Measurements from ENCODE around the gene NF2.

NF2 gene

GRCh38 chr22:29723766-29724165 lies 120.3 kb downstream of the NF2 start:
- Histone ChIP-seq H3K4me1 (ENCODE audit: low read length) (no peaks in the 10 kb centered on the region), H3K27me3 (ENCODE audit: low read depth, low read length) (0 out of 2 replicates have a peak, but pooled peaks cover 4% of the 10 kb centered on the region), H4K20me1 (ENCODE audit: insufficient read depth, low read length) (no peaks in the 10 kb centered on the region), H3K4me3 (ENCODE audit: low read length) (no peak overlapping the region), H2AFZ (ENCODE audit: low read depth, low read length) (no peak overlapping the region), H3K4me2 (ENCODE audit: low read length) (no peak overlapping the region), H3K79me2 (ENCODE audit: low read length) (no peaks in the 10 kb centered on the region), H3K9ac (ENCODE audit: low read length) (no peak overlapping the region), H3K36me3 (replicated peaks; ENCODE audit: low read depth, low read length) (no peaks in the 10 kb centered on the region), H3K9me3 (ENCODE audit: insufficient read depth, low read length) (no peaks in the 10 kb centered on the region), H3K27ac (ENCODE audit: low read length) (no peak overlapping the region)
- TF ChIP-seq CTCF (IDR thresholded peaks at IDR 0.05; ENCODE audit: low read depth, low read length) (0 out of 2 replicates have a peak, but pooled peaks have one; percentile 4), EZH2phosphoT487 (IDR thresholded peaks at IDR 0.05; ENCODE audit: low read depth) (no peak)

- H4K20me1 ChIP-seq (ENCODE audit: insufficient read depth, low read length): no peaks in the 10 kb centered on the region
- no peak for TF ChIP-seq CTCF (IDR thresholded peaks at IDR 0.05; ENCODE audit: low read depth, low read length)
- TF ChIP-seq EZH2phosphoT487 (IDR thresholded peaks at IDR 0.05; ENCODE audit: low read depth): no peak
- H3K9ac ChIP-seq (ENCODE audit: low read length): no peak overlapping the region
- H3K27me3 ChIP-seq (ENCODE audit: low read depth, low read length): 0 out of 2 replicates have a peak, but pooled peaks cover 4% of the 10 kb centered on the region
- no peak overlapping the region for H3K27ac ChIP-seq (ENCODE audit: low read length)
- H3K4me3 ChIP-seq (ENCODE audit: low read length): no peak overlapping the region
- H2AFZ ChIP-seq (ENCODE audit: low read depth, low read length): no peak overlapping the region
- H3K4me1 ChIP-seq (ENCODE audit: low read length): no peaks in the 10 kb centered on the region
- H3K9me3 ChIP-seq (ENCODE audit: insufficient read depth, low read length): no peaks in the 10 kb centered on the region
- no peaks in the 10 kb centered on the region for H3K36me3 ChIP-seq (replicated peaks; ENCODE audit: low read depth, low read length)
- H3K4me2 ChIP-seq (ENCODE audit: low read length): no peak overlapping the region
- no peaks in the 10 kb centered on the region for H3K79me2 ChIP-seq (ENCODE audit: low read length)
These were observed 121.4 kb downstream of the NF2 start for GRCh38 chr22:29724843-29725242.

- no peak overlapping the region for H3K4me2 ChIP-seq (ENCODE audit: low read length)
- no peaks in the 10 kb centered on the region for H4K20me1 ChIP-seq (ENCODE audit: insufficient read depth, low read length)
- no peaks in the 10 kb centered on the region for H3K36me3 ChIP-seq (replicated peaks; ENCODE audit: low read depth, low read length)
- no peak overlapping the region for H3K27ac ChIP-seq (ENCODE audit: low read length)
- H3K4me1 ChIP-seq (ENCODE audit: low read length): no peaks in the 10 kb centered on the region
- H3K27me3 ChIP-seq (ENCODE audit: low read depth, low read length): 0 out of 2 replicates have a peak, but pooled peaks cover 4% of the 10 kb centered on the region
- no peak overlapping the region for H2AFZ ChIP-seq (ENCODE audit: low read depth, low read length)
- H3K9ac ChIP-seq (ENCODE audit: low read length): no peak overlapping the region
- H3K79me2 ChIP-seq (ENCODE audit: low read length): no peaks in the 10 kb centered on the region
- TF ChIP-seq CTCF (IDR thresholded peaks at IDR 0.05; ENCODE audit: low read depth, low read length) (no peak), EZH2phosphoT487 (IDR thresholded peaks at IDR 0.05; ENCODE audit: low read depth) (no peak)
- H3K4me3 ChIP-seq (ENCODE audit: low read length): no peak overlapping the region
- no peaks in the 10 kb centered on the region for H3K9me3 ChIP-seq (ENCODE audit: insufficient read depth, low read length)
These were observed 122.7 kb downstream of the NF2 start for GRCh38 chr22:29726106-29726505.

GRCh38 chr22:29726512-29727130 lies 123.2 kb downstream of the NF2 start:
- Histone ChIP-seq H4K20me1 (ENCODE audit: insufficient read depth, low read length) (no peaks in the 10 kb centered on the region), H3K4me1 (ENCODE audit: low read length) (no peaks in the 10 kb centered on the region), H2AFZ (ENCODE audit: low read depth, low read length) (no peak overlapping the region), H3K36me3 (replicated peaks; ENCODE audit: low read depth, low read length) (no peaks in the 10 kb centered on the region), H3K27ac (ENCODE audit: low read length) (no peak overlapping the region), H3K4me2 (ENCODE audit: low read length) (peak overlapping the region; percentile 54), H3K27me3 (ENCODE audit: low read depth, low read length) (0 out of 2 replicates have a peak, but pooled peaks cover 4% of the 10 kb centered on the region), H3K79me2 (ENCODE audit: low read length) (no peaks in the 10 kb centered on the region), H3K9me3 (ENCODE audit: insufficient read depth, low read length) (no peaks in the 10 kb centered on the region), H3K9ac (ENCODE audit: low read length) (no peak overlapping the region), H3K4me3 (ENCODE audit: low read length) (peak overlapping the region; percentile 32; the same call in 1 of the 2 replicates)
- TF ChIP-seq CTCF (IDR thresholded peaks at IDR 0.05; ENCODE audit: low read depth, low read length) (no peak), EZH2phosphoT487 (IDR thresholded peaks at IDR 0.05; ENCODE audit: low read depth) (no peak)

Measured in OCI-LY3 (cell line).